ACC112 (cell line): ENCODE data around the gene ENAH.

Source experiments
- H2AFZ ChIP-seq: fragments of 200-600 bp; sonication (generic); one replicate; pipeline ENCODE4 v1.6.0; 2017; ENCODE audit warnings: antibody characterized with exemption, low read length; ENCODE audit not compliant: unreplicated experiment
- H3K27ac ChIP-seq: fragments of 200-600 bp; sonication (generic); 2 replicates; pipeline ENCODE4 v1.5.1; 2014; ENCODE audit warnings: low read depth, mild to moderate bottlenecking, antibody characterized with exemption, low read length, moderate library complexity
- H3K27me3 ChIP-seq: fragments of 200-600 bp; sonication (generic); 2 replicates; pipeline ENCODE4 v1.6.1; 2014; ENCODE audit warnings: mild to moderate bottlenecking, antibody characterized with exemption, low read length, moderate library complexity, mixed read lengths; ENCODE audit not compliant: insufficient read depth
- H3K36me3 ChIP-seq: fragments of 200-600 bp; sonication (generic); 2 replicates; pipeline ENCODE4 v1.6.1; 2016; ENCODE audit warnings: mild to moderate bottlenecking, antibody characterized with exemption, low read length, moderate library complexity, mixed read lengths; ENCODE audit not compliant: insufficient read depth
- H3K4me1 ChIP-seq: fragments of 200-600 bp; sonication (generic); one replicate; pipeline ENCODE4 v1.6.1; 2016; ENCODE audit warnings: low read length, mixed read lengths; ENCODE audit not compliant: insufficient read depth, unreplicated experiment, control insufficient read depth
- H3K4me3 ChIP-seq: fragments of 200-600 bp; sonication (generic); 2 replicates; pipeline ENCODE4 v1.5.1; 2014; ENCODE audit warnings: mild to moderate bottlenecking, low read depth, low read length
- H3K79me2 ChIP-seq: fragments of 200-600 bp; sonication (generic); one replicate; pipeline ENCODE4 v1.6.0; 2016; ENCODE audit warnings: low read length; ENCODE audit not compliant: control insufficient read depth, unreplicated experiment, insufficient read depth

ENAH gene

GRCh38 chr1:225527575-225527974 is 125.3 kb downstream of the ENAH start:
- no peak overlapping the region for H3K4me3 ChIP-seq
- peaks cover 32% of the 10 kb centered on the region for H3K79me2 ChIP-seq
- H3K36me3 ChIP-seq, result peaks cover 7% of the 10 kb centered on the region; the same call in 1 of the 2 replicates
- no peaks in the 10 kb centered on the region for H3K27me3 ChIP-seq
- H3K27ac ChIP-seq, result no peak overlapping the region
- H3K4me1 ChIP-seq, result no peaks in the 10 kb centered on the region
- H2AFZ ChIP-seq, result no peak overlapping the region

- Histone ChIP-seq H3K4me1 (no peaks in the 10 kb centered on the region), H2AFZ (no peak overlapping the region), H3K4me3 (no peak overlapping the region), H3K79me2 (peaks cover 32% of the 10 kb centered on the region), H3K36me3 (peaks cover 7% of the 10 kb centered on the region; the same call in 1 of the 2 replicates), H3K27ac (no peak overlapping the region), H3K27me3 (no peaks in the 10 kb centered on the region)
Observed at GRCh38 chr1:225526878-225527277, 126.0 kb downstream of the ENAH start.

DNA sequence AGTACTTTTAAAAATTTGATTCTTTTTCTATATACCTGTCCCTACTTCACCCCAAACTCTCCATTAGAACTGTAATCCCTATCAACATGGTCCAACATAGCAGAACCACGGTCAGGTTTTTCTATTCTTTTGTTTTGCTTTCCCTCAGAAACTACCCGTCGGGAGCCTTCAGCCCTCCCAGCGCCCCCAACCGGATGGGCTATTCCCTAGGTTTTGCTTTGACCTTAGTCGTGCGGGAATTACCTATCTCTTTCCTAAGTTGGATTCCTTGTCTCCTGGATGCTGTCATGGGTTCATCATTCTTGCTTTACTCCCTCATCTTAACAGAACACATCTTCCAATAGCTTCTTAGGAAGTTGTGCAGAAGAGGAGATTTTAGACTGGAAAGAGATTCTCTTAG is 127.5 kb downstream of the ENAH start:
- H3K4me1 ChIP-seq, result no peaks in the 10 kb centered on the region
- H3K4me3 ChIP-seq, result no peak overlapping the region
- no peak overlapping the region for H2AFZ ChIP-seq
- peaks cover 5% of the 10 kb centered on the region; the same call in 1 of the 2 replicates for H3K36me3 ChIP-seq
- H3K79me2 ChIP-seq, result peaks cover 19% of the 10 kb centered on the region
- H3K27me3 ChIP-seq, result no peaks in the 10 kb centered on the region
- no peak overlapping the region for H3K27ac ChIP-seq

DNA sequence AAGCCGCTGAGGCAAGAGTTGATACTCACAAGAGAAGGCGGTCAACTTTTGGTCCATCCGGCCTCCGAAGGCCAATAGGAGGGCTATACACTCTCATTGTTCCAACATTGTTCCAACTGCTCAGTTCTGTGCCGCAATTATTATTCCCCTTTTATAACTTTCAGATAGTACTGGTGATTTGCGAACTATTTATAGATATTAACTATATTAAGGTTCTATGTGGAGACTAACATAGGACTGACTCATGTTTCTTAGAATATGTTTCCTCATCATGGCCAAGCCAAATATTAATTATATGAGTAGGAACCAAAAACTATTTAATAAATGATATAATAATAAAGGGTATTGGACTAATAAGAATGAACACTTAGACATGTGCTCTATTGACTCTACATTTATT is 128.4 kb downstream of the ENAH start:
- no peak overlapping the region for H3K4me3 ChIP-seq
- H3K79me2 ChIP-seq, result peaks cover 17% of the 10 kb centered on the region
- no peak overlapping the region for H2AFZ ChIP-seq
- H3K36me3 ChIP-seq, result 0 out of 2 replicates have a peak, but pooled peaks cover 4% of the 10 kb centered on the region
- H3K4me1 ChIP-seq, result no peaks in the 10 kb centered on the region
- H3K27ac ChIP-seq, result no peak overlapping the region
- no peaks in the 10 kb centered on the region for H3K27me3 ChIP-seq

GRCh38 chr1:225523263-225523950 is 129.5 kb downstream of the ENAH start:
- no peaks in the 10 kb centered on the region for H3K27me3 ChIP-seq
- H3K36me3 ChIP-seq, result 0 out of 2 replicates have a peak, but pooled peaks cover 4% of the 10 kb centered on the region
- no peaks in the 10 kb centered on the region for H3K4me1 ChIP-seq
- H2AFZ ChIP-seq, result no peak overlapping the region
- no peak overlapping the region for H3K27ac ChIP-seq
- H3K4me3 ChIP-seq, result no peak overlapping the region
- H3K79me2 ChIP-seq, result peaks cover 10% of the 10 kb centered on the region

- peaks cover 5% of the 10 kb centered on the region for H3K79me2 ChIP-seq
- H3K4me1 ChIP-seq, result no peaks in the 10 kb centered on the region
Observed at GRCh38 chr1:225522588-225523262, 130.2 kb downstream of the ENAH start.

GRCh38 chr1:225520587-225521227 is 132.2 kb downstream of the ENAH start:
- Histone ChIP-seq H3K79me2 (peaks cover 6% of the 10 kb centered on the region), H3K36me3 (peaks cover 3% of the 10 kb centered on the region; the same call in 1 of the 2 replicates), H3K4me1 (no peaks in the 10 kb centered on the region), H2AFZ (no peak overlapping the region), H3K27ac (no peak overlapping the region), H3K4me3 (no peak overlapping the region), H3K27me3 (no peaks in the 10 kb centered on the region)

More at GRCh38 chr1:225522588-225523262, 130.2 kb downstream of the ENAH start:
- 0 out of 2 replicates have a peak, but pooled peaks cover 4% of the 10 kb centered on the region for H3K36me3 ChIP-seq
- no peak overlapping the region for H3K27ac ChIP-seq
- H2AFZ ChIP-seq, result no peak overlapping the region
- H3K4me3 ChIP-seq, result no peak overlapping the region
- no peaks in the 10 kb centered on the region for H3K27me3 ChIP-seq

DNA sequence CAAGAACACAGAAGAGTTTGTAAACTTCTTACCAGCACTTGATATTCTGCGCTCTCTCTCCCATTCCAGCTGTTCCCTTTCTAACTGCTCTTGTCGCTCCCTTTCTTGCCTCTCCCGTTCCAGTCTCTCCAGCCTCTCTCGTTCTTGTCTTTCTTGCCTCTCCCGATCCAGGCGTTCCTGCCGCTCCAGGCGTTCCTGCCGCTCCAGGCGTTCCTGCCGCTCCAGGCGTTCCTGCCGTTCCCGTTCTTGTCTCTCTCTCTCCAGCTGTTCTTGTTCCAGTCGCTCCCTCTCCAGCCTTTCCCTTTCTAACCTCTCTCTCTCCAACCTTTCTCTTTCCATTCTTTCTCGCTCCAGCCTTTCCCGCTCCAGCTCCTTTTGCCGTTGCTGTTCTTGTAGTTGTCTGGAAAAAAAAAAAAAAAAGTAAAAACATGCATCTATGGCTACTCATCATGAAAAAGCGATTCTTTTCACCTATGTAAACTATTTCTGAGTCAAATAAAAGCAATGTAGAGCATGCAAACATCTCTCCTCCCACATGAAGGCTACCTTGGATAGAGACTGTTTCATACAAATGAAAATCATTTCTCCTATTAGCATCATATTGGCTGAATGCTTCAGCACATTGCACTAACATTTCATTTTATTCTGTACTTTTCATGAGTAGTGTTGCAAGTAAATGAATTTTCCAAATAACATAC is 133.6 kb downstream of the ENAH start:
- H3K4me3 ChIP-seq, result no peak overlapping the region
- no peak overlapping the region for H3K27ac ChIP-seq
- peaks cover 6% of the 10 kb centered on the region for H3K79me2 ChIP-seq
- H3K36me3 ChIP-seq, result peaks cover 3% of the 10 kb centered on the region; the same call in 1 of the 2 replicates
- H3K27me3 ChIP-seq, result no peaks in the 10 kb centered on the region
- no peak overlapping the region for H2AFZ ChIP-seq
- no peaks in the 10 kb centered on the region for H3K4me1 ChIP-seq

DNA sequence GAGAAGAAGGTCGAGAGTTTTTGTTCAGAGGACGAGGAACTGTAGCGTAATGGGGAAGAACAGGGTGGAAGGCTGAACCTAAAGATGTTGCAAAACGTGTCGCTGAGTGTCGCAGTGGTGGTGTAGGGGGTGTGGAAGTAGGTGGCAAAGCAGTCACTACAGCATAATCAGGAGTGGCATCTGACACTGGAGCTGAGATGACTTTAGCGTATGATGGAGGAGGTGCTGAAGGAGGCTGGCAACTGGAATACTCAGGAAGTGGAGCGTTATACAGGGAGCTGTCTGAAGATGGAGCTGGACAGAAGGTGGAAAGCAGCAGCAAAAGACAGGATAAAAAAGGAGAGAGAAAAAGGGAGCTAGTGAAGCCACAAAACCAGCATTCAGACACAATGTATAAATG is 135.2 kb downstream of the ENAH start:
- no peaks in the 10 kb centered on the region for H3K4me1 ChIP-seq
- no peaks in the 10 kb centered on the region for H3K27me3 ChIP-seq
- no peak overlapping the region for H3K4me3 ChIP-seq
- H2AFZ ChIP-seq, result no peak overlapping the region
- peaks cover 6% of the 10 kb centered on the region for H3K79me2 ChIP-seq
- peaks cover 10% of the 10 kb centered on the region; the same call in 1 of the 2 replicates for H3K36me3 ChIP-seq
- no peak overlapping the region for H3K27ac ChIP-seq

GRCh38 chr1:225517221-225517620 is 135.7 kb downstream of the ENAH start:
- Histone ChIP-seq H3K27me3 (no peaks in the 10 kb centered on the region), H3K36me3 (peaks cover 15% of the 10 kb centered on the region; the same call in 1 of the 2 replicates), H2AFZ (no peak overlapping the region), H3K79me2 (peaks cover 6% of the 10 kb centered on the region), H3K27ac (no peak overlapping the region), H3K4me3 (no peak overlapping the region), H3K4me1 (no peaks in the 10 kb centered on the region)
